Kidney (tissue), 14 donors: ENCODE measurements around the gene PRDM10. TPM values are rescaled to one million over a fixed set of nuclear protein-coding genes. Genes with fewer than 3 reads are reported as not detected.
"Not testable (repeated sequence)": the region's sequence is repeated elsewhere in the genome, so short reads cannot be mapped to it uniquely, and the experiment has no call there.

ENCODE experiments used
- DNase-seq, 5 donors: peaks; one replicate each; pipeline ENCODE4 v3.0.0-alpha.2; 2013 to 2020
- FAIRE-seq: peaks from 2 replicates; lab custom pipeline; 2012; peaks lifted over from hg19 to GRCh38; lab: Jason Lieb, UNC
- H3K27ac ChIP-seq, 2 donors: one replicate each; pipeline ENCODE4 v1.7.0; 2013; ENCODE audit warnings: low read depth in 2 of 2, low read length in 2 of 2, inconsistent platforms in 1 of 2
- H3K27me3 ChIP-seq: one replicate; pipeline ENCODE4 v1.7.1; 2013; ENCODE audit warnings: low read length, inconsistent platforms; ENCODE audit not compliant: control insufficient read depth, insufficient read depth
- H3K36me3 ChIP-seq, 3 donors: one replicate each; pipeline versions ENCODE4 v1.7.0 to v1.7.1; 2013; ENCODE audit warnings: low read length in 3 of 3, control low read depth in 1 of 3, inconsistent platforms in 1 of 3; ENCODE audit not compliant: insufficient read depth in 3 of 3, control insufficient read depth in 2 of 3
- H3K4me1 ChIP-seq, 3 donors: one replicate each; pipeline versions ENCODE4 v1.7.0 to v1.7.1; 2013; ENCODE audit warnings: low read length in 3 of 3, inconsistent platforms in 1 of 3, low read depth in 1 of 3; ENCODE audit not compliant: control insufficient read depth in 2 of 3, insufficient read depth in 2 of 3
- H3K4me3 ChIP-seq, 3 donors: one replicate each; pipeline versions ENCODE4 v1.7.0 to v1.8.1; 2013; ENCODE audit warnings: low read length in 3 of 3, control low read depth in 1 of 3, inconsistent platforms in 1 of 3
- H3K9ac ChIP-seq, 3 donors: one replicate each; pipeline versions ENCODE4 v1.7.0 to v1.7.1; 2013; ENCODE audit warnings: low read length in 3 of 3, control low read depth in 1 of 3, inconsistent platforms in 1 of 3
- H3K9me3 ChIP-seq, 3 donors: one replicate each; pipeline versions ENCODE4 v1.7.0 to v1.7.1; 2013; ENCODE audit warnings: low read length in 3 of 3, control low read depth in 1 of 3, inconsistent platforms in 1 of 3; ENCODE audit not compliant: control insufficient read depth in 2 of 3, insufficient read depth in 1 of 3
- CTCF ChIP-seq: IDR thresholded peaks from 3 replicates; pipeline ENCODE4 v1.5.1; 2012; ENCODE audit warnings: mild to moderate bottlenecking, moderate library complexity, borderline replicate concordance; ENCODE audit not compliant: insufficient read depth; ENCODE audit errors: extremely low read depth
- intact Hi-C: fragments of 100-400 bp; cut with DNase I; formaldehyde crosslinking; loops from one replicate; pipeline ENCODE4 v1.11.1; 2022
- polyA plus RNA-seq: library from polyadenylated mRNA; stranded (reverse); fragments of 350-450 nt; fragmentation: Illumina TruSeq; extraction: RNeasy Lipid Tissue Mini Kit (QIAGEN cat#74804); gene quantifications from one replicate; pipeline ENCODE4 v1.2.3, GENCODE V29; 2014; ENCODE audit warnings: low read depth, low replicate concordance; ENCODE audit not compliant: insufficient read depth
- total RNA-seq: library from RNA; stranded (reverse); fragmentation: NEBNext Ultra II Directional; extraction: Animal tissue kit (Norgen Biotek cat#: 25700); gene quantifications from one replicate; pipeline ENCODE4 v1.2.1, GENCODE V29; 2021
- donor health status: control.
- donor health status: control.
- donor health status: control.
- donor health status: control.
- donor health status: control.
- donor health status: DM: yes; HTN: yes; CAD: no.
- donor health status: Normal renal cell carcinoma (clear cell type).

Gene PRDM10
- total and polyA plus RNA-seq, 2 donors from 2014 or later: 1.5 to 8.0 TPM

DNA sequence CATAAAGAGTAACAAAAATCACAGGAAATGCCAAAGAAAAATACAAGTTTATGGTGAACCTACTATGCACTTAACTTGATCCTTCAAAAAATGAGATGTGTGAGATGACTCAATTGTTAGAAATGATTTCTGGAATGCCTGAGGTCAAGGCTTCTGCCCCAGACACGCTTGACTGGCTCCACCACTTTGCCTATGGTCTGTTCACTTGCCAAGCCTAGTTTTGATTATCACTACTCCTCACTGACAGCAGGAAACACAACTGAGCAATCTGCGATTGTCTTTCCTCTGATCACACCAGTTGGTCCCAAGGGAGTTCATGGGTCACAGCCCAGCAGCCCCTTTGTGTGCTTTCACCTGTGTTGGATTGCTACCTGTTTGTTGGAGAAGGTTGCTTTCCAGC lies 20.6 kb upstream of the PRDM10 start:
- intact Hi-C loops: no loop called here

GRCh38 chr11:130022799-130023198 lies 20.2 kb upstream of the PRDM10 start:
- H3K9ac ChIP-seq: no peak overlapping the region
- no peaks in the 10 kb centered on the region for H3K27me3 ChIP-seq
- peak; percentile 15 for FAIRE-seq
- DNase-seq: no peak
- no peaks in the 10 kb centered on the region for H3K36me3 ChIP-seq
- intact Hi-C loops: no loop called here
- H3K4me3 ChIP-seq: no peak overlapping the region
- no peaks in the 10 kb centered on the region for H3K9me3 ChIP-seq
- H3K27ac ChIP-seq: no peak overlapping the region
- peaks cover 0 to 2% (median 0%) of the 10 kb centered on the region in 3 donors for H3K4me1 ChIP-seq
- no peak for TF ChIP-seq CTCF

More for the DNA sequence above, 20.6 kb upstream of the PRDM10 start:
- H3K27ac ChIP-seq: no peak overlapping the region
- no peaks in the 10 kb centered on the region for H3K9me3 ChIP-seq
- H3K4me3 ChIP-seq: no peak overlapping the region
- no peak for DNase-seq
- no peaks in the 10 kb centered on the region for H3K36me3 ChIP-seq
- TF ChIP-seq CTCF: no peak
- peaks cover 0 to 2% (median 0%) of the 10 kb centered on the region in 3 donors for H3K4me1 ChIP-seq
- no peaks in the 10 kb centered on the region for H3K27me3 ChIP-seq
- no peak overlapping the region for H3K9ac ChIP-seq
- FAIRE-seq: no peak

- H3K4me1 ChIP-seq, H3K4me3 ChIP-seq, H3K9me3 ChIP-seq, H3K9ac ChIP-seq, H3K27ac ChIP-seq, H3K36me3 ChIP-seq, FAIRE-seq, intact Hi-C loops, DNase-seq, H3K27me3 ChIP-seq: not testable (repeated sequence)
Measured at GRCh38 chr11:130021606-130022005, 19.0 kb upstream of the PRDM10 start.

GRCh38 chr11:130020323-130020722 lies 17.7 kb upstream of the PRDM10 start:
- Histone ChIP-seq H3K27ac (no peak overlapping the region), H3K9me3 (no peaks in the 10 kb centered on the region), H3K9ac (no peak overlapping the region), H3K36me3 (no peaks in the 10 kb centered on the region), H3K4me1 (peaks cover 0 to 2% (median 0%) of the 10 kb centered on the region in 3 donors), H3K27me3 (no peaks in the 10 kb centered on the region), H3K4me3 (no peak overlapping the region)
- TF ChIP-seq CTCF: no peak
- intact Hi-C loops: no loop called here
- DNase-seq: no peak
- FAIRE-seq: no peak

- DNase-seq, intact Hi-C loops, H3K27ac ChIP-seq, H3K4me3 ChIP-seq, H3K9me3 ChIP-seq, H3K9ac ChIP-seq, H3K27me3 ChIP-seq, H3K36me3 ChIP-seq, FAIRE-seq, H3K4me1 ChIP-seq: not testable (repeated sequence)
Measured at GRCh38 chr11:130015846-130016245, 13.2 kb upstream of the PRDM10 start.
